Activated naive CD8-positive, alpha-beta T cell treated with anti-CD3 and anti-CD28 coated beads, Interleukin-2, amount 50 U/mL, for 24 hours (primary cell): ENCODE measurements around the gene TCL1B.

Experiments used
- ATAC-seq: fragments of 150-1000 bp; cut with Tn5 transposase; one replicate; pipeline ENCODE4 v1.10.0; 2021
- DNase-seq: peaks from one replicate; pipeline ENCODE4 v3.0.0; 2021
- H3K27ac Mint-ChIP-seq: one replicate; pipeline ENCODE4 v1.8.0; 2021; ENCODE audit warnings: mild to moderate bottlenecking, mixed read lengths
- H3K27me3 Mint-ChIP-seq: one replicate; pipeline ENCODE4 v1.8.0; 2021; ENCODE audit warnings: mixed read lengths
- H3K36me3 Mint-ChIP-seq: one replicate; pipeline ENCODE4 v1.8.0; 2021; ENCODE audit warnings: low read depth, mixed read lengths
- H3K4me1 Mint-ChIP-seq: one replicate; pipeline ENCODE4 v1.8.0; 2021; ENCODE audit warnings: mixed read lengths
- H3K4me3 Mint-ChIP-seq: one replicate; pipeline ENCODE4 v1.8.0; 2021; ENCODE audit warnings: mild to moderate bottlenecking, moderate library complexity, mixed read lengths
- H3K9me3 Mint-ChIP-seq: one replicate; pipeline ENCODE4 v1.8.0; 2021; ENCODE audit warnings: mixed read lengths

TCL1B gene

GRCh38 chr14:95685978-95686922 is at the start of gene TCL1B:
Gene TCL1B (plus strand): TSS chr14:95686426. CDS start chr14:95686468, 42 bp downstream.
- DNase-seq (no peak), ATAC-seq (no peak)
- peaks cover 5% of the 10 kb centered on the region for H3K27me3 Mint-ChIP-seq
- H3K9me3 Mint-ChIP-seq: no peaks in the 10 kb centered on the region
- H3K4me3 Mint-ChIP-seq: no peak within 1 kb of the TSS
- no peaks in the 10 kb centered on the region for H3K36me3 Mint-ChIP-seq
- H3K27ac Mint-ChIP-seq: no peak within 1 kb of the TSS
- H3K4me1 Mint-ChIP-seq: no peaks in the 10 kb centered on the region

DNA sequence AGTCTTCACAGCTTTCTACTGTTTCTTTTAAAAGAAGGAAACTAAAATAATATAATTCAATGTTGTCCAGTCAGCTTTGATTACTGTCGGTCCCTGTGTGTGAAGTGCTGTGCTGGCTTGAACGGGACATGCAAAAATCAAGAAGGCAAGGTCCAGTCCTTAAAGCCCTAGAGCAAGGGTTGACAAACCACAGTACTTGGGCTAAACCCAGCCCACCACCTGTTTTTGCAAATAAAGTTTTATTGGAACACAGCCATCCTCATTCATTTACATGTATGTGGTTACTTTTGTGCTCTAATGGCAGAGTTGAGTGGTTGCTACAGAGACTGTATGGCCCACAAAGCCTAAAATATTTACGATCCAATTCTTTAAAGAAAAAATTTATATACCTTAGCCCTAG is 41.2 kb upstream of the TCL1B start:
- DNase-seq (no peak), ATAC-seq (no peak)
- H3K9me3 Mint-ChIP-seq: no peaks in the 10 kb centered on the region
- H3K27ac Mint-ChIP-seq: no peak overlapping the region
- peaks cover 4% of the 10 kb centered on the region for H3K27me3 Mint-ChIP-seq
- H3K4me1 Mint-ChIP-seq: no peaks in the 10 kb centered on the region
- no peaks in the 10 kb centered on the region for H3K36me3 Mint-ChIP-seq
- no peak overlapping the region for H3K4me3 Mint-ChIP-seq

DNA sequence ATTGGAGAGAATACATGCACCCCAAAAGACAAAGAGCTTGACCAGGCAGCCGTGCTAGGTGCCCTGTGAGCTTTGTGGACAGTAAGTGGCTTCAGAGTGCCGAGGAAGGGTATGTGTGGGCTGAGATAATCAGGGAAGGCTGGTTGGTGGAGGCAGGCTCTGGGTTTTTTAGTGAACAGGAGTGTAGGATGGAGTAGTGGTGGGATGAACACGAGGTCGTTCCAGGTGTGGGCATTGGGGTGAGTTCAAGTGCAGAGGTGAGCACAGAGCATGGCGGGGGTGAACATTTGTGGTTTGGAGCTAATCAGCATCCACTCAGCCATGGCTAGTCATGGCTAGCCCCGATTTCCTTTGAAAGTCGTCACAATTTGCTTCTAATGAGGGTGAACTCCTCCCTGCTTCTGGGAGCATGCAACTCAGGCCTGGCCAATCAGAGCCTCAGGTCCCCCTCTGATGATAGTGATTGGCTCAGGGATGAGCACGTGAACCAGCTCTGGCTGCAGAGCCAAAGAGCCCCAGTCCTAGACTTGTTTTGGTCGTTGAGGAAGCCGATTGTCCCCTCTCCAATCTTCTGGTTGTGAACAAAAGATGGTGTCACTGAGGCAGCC is 40.7 kb upstream of the TCL1B start:
- H3K4me1 Mint-ChIP-seq: no peaks in the 10 kb centered on the region
- H3K9me3 Mint-ChIP-seq: no peaks in the 10 kb centered on the region
- peaks cover 2% of the 10 kb centered on the region for H3K27me3 Mint-ChIP-seq
- no peak overlapping the region for H3K27ac Mint-ChIP-seq
- H3K4me3 Mint-ChIP-seq: no peak overlapping the region
- ATAC-seq (no peak), DNase-seq (no peak)
- H3K36me3 Mint-ChIP-seq: no peaks in the 10 kb centered on the region

GRCh38 chr14:95647926-95648325 is 38.3 kb upstream of the TCL1B start:
- Mint-ChIP-seq H3K9me3 (no peaks in the 10 kb centered on the region), H3K27ac (no peak overlapping the region), H3K4me1 (peaks cover 5% of the 10 kb centered on the region), H3K27me3 (peaks cover 2% of the 10 kb centered on the region), H3K36me3 (no peaks in the 10 kb centered on the region), H3K4me3 (no peak overlapping the region)
- ATAC-seq (no peak), DNase-seq (no peak)

GRCh38 chr14:95649230-95649629 is 37.0 kb upstream of the TCL1B start:
- Mint-ChIP-seq H3K4me1 (peaks cover 7% of the 10 kb centered on the region), H3K4me3 (no peak overlapping the region), H3K27ac (no peak overlapping the region), H3K27me3 (peaks cover 2% of the 10 kb centered on the region), H3K9me3 (no peaks in the 10 kb centered on the region), H3K36me3 (no peaks in the 10 kb centered on the region)
- ATAC-seq (no peak), DNase-seq (no peak)

- no peak overlapping the region for H3K4me3 Mint-ChIP-seq
- H3K27ac Mint-ChIP-seq: no peak overlapping the region
- H3K9me3 Mint-ChIP-seq: no peaks in the 10 kb centered on the region
- H3K27me3 Mint-ChIP-seq: no peaks in the 10 kb centered on the region
- ATAC-seq (no peak), DNase-seq (no peak)
- H3K36me3 Mint-ChIP-seq: no peaks in the 10 kb centered on the region
- H3K4me1 Mint-ChIP-seq: peaks cover 7% of the 10 kb centered on the region
These were observed 35.2 kb upstream of the TCL1B start for GRCh38 chr14:95651028-95651427.

DNA sequence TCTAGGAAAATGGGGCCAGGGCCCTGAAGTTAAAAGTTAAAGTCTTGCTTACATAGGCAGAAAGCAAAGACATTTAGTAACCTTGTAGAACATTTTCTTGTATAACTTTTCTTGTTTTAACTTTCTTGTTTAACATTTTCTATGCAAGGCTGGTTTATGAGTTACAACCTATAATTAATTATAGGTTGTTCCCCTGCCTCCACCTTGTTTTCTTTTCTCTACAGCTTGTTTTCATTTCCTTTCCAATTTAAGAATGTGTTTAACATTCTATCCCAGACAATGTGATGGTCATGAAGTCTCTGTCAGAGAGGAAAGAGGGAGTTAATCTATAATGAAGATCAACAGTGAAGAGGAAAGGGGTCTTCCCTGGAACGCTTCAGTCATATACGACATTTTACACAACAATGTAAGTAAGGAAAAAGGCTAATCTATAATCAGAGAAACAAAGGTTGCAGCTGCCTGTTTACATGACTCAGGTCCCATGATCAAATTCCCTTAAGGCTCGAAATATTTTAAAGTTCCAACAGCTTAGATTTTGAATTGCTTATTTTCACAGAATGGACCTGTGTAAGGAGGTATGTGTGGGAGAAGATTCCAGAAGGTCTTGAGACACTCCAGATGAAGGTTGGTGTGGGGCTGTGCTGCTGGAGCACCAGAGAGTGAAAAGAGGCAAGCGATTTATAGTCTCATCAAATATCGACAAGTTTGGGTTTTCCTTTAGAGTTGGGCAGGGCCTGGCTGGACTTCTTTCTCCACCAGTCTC is 34.2 kb upstream of the TCL1B start:
- Mint-ChIP-seq H3K9me3 (no peaks in the 10 kb centered on the region), H3K27me3 (no peaks in the 10 kb centered on the region), H3K4me1 (peaks cover 7% of the 10 kb centered on the region), H3K36me3 (no peaks in the 10 kb centered on the region), H3K27ac (peak overlapping the region; percentile 26), H3K4me3 (no peak overlapping the region)
- ATAC-seq (no peak), DNase-seq (no peak)

DNA sequence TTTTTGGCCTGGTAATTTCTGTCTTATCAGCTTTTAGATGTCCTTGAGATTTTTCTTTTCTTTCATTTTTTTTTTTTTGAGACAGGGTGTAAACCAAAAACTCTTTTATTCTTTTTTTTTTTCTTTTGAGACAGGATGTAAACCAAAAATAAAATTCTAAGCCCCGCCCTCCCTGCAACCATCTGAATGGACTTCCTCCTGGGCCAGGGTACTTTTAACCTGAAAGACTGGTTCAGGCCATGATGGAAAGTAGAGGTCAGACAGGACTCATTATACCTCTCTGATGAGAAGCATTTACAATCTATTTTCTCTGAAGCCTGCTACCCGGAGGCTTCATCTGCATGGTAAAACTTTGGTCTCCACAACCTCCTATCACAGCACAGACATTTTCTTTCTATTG is 33.5 kb upstream of the TCL1B start:
- ATAC-seq (no peak), DNase-seq (no peak)
- H3K27me3 Mint-ChIP-seq: no peaks in the 10 kb centered on the region
- H3K4me1 Mint-ChIP-seq: peaks cover 7% of the 10 kb centered on the region
- no peaks in the 10 kb centered on the region for H3K36me3 Mint-ChIP-seq
- no peak overlapping the region for H3K4me3 Mint-ChIP-seq
- no peaks in the 10 kb centered on the region for H3K9me3 Mint-ChIP-seq
- peak overlapping the region; percentile 26 for H3K27ac Mint-ChIP-seq

DNA sequence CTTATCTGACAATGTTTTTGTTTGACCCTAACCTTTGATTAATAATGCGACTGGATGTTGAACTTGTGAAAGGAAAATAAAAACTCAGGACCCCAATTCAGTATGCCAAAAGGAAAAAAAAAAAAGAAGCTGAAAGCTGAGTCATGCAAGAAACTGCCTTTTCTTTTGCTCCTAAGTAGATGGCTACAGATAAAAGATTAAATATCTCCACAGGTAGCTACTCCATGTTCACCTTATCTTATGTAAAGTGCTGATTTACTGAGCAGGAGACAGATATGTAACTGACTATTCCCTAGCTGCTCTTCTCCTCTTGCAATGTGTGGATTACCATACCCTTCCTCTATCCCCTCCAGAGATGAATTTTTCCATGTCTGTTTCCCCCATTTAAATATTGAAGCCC is 30.8 kb upstream of the TCL1B start:
- DNase-seq: no peak
- Mint-ChIP-seq H3K27me3 (peaks cover 4% of the 10 kb centered on the region), H3K27ac (no peak overlapping the region), H3K4me1 (peaks cover 10% of the 10 kb centered on the region), H3K9me3 (no peaks in the 10 kb centered on the region), H3K4me3 (no peak overlapping the region), H3K36me3 (no peaks in the 10 kb centered on the region)
- ATAC-seq: no peak

DNA sequence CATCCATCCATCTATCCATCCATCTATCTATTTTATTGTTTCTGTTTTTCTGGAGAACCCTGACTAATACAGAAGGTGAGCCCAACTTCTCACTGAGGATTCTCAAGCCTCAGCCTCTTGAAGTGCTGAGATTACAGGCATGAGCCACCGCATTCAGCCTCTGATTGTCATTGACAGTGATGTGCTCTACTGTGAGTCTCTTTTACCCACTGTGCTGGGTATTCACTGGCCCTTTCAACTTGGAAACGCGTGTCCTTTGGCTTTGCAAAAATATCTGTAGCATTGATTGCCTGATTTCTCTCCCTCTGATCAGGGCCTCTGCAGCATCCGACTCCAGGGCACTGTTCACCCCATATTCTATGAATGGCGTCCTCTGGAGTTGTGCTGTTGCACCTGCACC is 29.6 kb upstream of the TCL1B start:
- ATAC-seq (no peak), DNase-seq (no peak)
- Mint-ChIP-seq H3K27ac (no peak overlapping the region), H3K4me1 (peaks cover 10% of the 10 kb centered on the region), H3K9me3 (no peaks in the 10 kb centered on the region), H3K4me3 (no peak overlapping the region), H3K27me3 (peaks cover 4% of the 10 kb centered on the region), H3K36me3 (no peaks in the 10 kb centered on the region)

- Mint-ChIP-seq H3K27ac (no peak overlapping the region), H3K9me3 (no peaks in the 10 kb centered on the region), H3K4me3 (no peak overlapping the region), H3K36me3 (no peaks in the 10 kb centered on the region), H3K4me1 (peaks cover 13% of the 10 kb centered on the region), H3K27me3 (peaks cover 4% of the 10 kb centered on the region)
- DNase-seq: no peak
- no peak for ATAC-seq
These were observed 28.8 kb upstream of the TCL1B start for GRCh38 chr14:95657454-95657853.

DNA sequence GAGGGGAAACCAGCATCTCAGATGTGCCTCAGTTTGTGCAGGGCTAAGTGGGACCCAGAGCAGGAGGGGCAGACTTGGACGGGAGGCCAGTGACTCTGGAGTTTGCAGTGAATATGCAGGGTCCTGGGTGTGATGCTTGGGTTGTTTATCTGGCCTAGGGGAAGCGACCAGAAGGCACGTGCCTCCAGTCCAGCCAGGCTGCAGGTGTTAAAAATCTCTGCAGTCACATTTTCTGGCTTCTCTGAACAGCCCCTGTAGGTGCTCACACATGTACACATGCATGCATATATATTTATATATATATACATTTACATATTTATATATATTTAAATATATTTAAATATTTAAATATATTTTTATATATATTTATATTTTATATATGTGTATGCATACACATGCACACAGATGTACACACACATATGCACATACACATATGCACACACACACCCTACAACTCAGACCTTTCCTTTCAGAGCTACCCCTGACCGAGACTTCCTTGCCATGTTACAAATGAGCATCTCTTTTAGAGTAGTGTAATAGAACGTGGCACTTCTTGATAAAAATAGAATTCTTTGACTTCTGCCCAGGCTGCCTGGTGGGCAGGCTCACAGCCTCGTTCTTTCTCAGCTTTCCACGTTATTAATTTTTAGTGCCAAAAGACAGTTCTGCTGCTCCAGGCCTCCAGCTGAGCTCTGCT is 26.8 kb upstream of the TCL1B start:
- Mint-ChIP-seq H3K27ac (no peak overlapping the region), H3K36me3 (no peaks in the 10 kb centered on the region), H3K27me3 (peaks cover 7% of the 10 kb centered on the region), H3K4me3 (no peak overlapping the region), H3K9me3 (no peaks in the 10 kb centered on the region), H3K4me1 (peaks cover 12% of the 10 kb centered on the region)
- ATAC-seq: no peak
- no peak for DNase-seq

GRCh38 chr14:95659990-95660385 is 26.2 kb upstream of the TCL1B start:
- H3K36me3 Mint-ChIP-seq: no peaks in the 10 kb centered on the region
- no peak overlapping the region for H3K4me3 Mint-ChIP-seq
- H3K4me1 Mint-ChIP-seq: peaks cover 15% of the 10 kb centered on the region
- ATAC-seq: no peak
- peaks cover 7% of the 10 kb centered on the region for H3K27me3 Mint-ChIP-seq
- H3K9me3 Mint-ChIP-seq: no peaks in the 10 kb centered on the region
- no peak for DNase-seq
- H3K27ac Mint-ChIP-seq: no peak overlapping the region
